SK-N-SH (cell line): ENCODE measurements around the gene LRRC8E. TPM values are rescaled to one million over a fixed set of nuclear protein-coding genes. Genes with fewer than 3 reads are reported as not detected.

Source experiments
- CTCF ChIA-PET: fragments of 300-600, 350-600 bp; formaldehyde crosslinking; extraction: SDS; loops from one replicate; lab custom pipeline; 2021; lab: Yijun Ruan, JAX
- POLR2A ChIA-PET: fragments of 350-600 bp; sonication (Branson Sonifier 250); formaldehyde crosslinking; extraction: SDS; loops from one replicate; lab custom pipeline; 2020; ENCODE audit warnings: antibody characterized with exemption, inconsistent platforms; lab: Yijun Ruan, JAX
- DNase-seq: peaks from one replicate; pipeline ENCODE4 v3.0.0; 2012
- H2AFZ ChIP-seq: fragments of 200-600 bp; sonication (generic); 2 replicates; pipeline ENCODE4 v1.8.1; 2016; ENCODE audit warnings: antibody characterized with exemption, mild to moderate bottlenecking, low read depth
- H3F3A ChIP-seq: fragments of 200-600 bp; sonication (generic); replicated peaks from 2 replicates; pipeline ENCODE3; 2016; ENCODE audit warnings: antibody characterized with exemption, mild to moderate bottlenecking; ENCODE audit not compliant: insufficient read depth
- H3K27ac ChIP-seq, 2 experiments: fragments of 200-500 bp in 1 of 2; fragments of 200-600 bp in 1 of 2; sonication (Bioruptor generic) in 1 of 2; sonication (generic), shearing (Covaris generic) in 1 of 2; 2 replicates each; pipeline versions ENCODE4 v1.5.1 to v1.6.1; 2014 to 2016; ENCODE audit warnings: low read depth in 2 of 2, inconsistent platforms in 1 of 2, low read length in 1 of 2, mild to moderate bottlenecking in 1 of 2, mixed read lengths in 1 of 2
- H3K27me3 ChIP-seq: fragments of 200-600 bp; sonication (generic), shearing (Covaris generic); 2 replicates; pipeline ENCODE4 v1.6.1; 2016; ENCODE audit warnings: mixed run types; ENCODE audit not compliant: insufficient read depth
- H3K36me3 ChIP-seq, 2 experiments: fragments of 200-500 bp in 1 of 2; fragments of 200-600 bp in 1 of 2; sonication (Bioruptor generic) in 1 of 2; sonication (generic) in 1 of 2; replicated peaks in 1 of 2; 2 replicates each; pipeline versions ENCODE3 to v1.5.1; 2014 to 2016; ENCODE audit warnings: low read length in 1 of 2, mild to moderate bottlenecking in 1 of 2; ENCODE audit not compliant: insufficient read depth in 2 of 2, control insufficient read depth in 1 of 2
- H3K4me1 ChIP-seq, 2 experiments: fragments of 200-500 bp in 1 of 2; fragments of 200-600 bp in 1 of 2; sonication (Bioruptor generic) in 1 of 2; sonication (generic), shearing (Covaris generic) in 1 of 2; 2 replicates each; pipeline versions ENCODE4 v1.5.1 to v1.6.1; 2014 to 2016; ENCODE audit warnings: low read depth in 1 of 2, low read length in 1 of 2, mixed run types in 1 of 2; ENCODE audit not compliant: insufficient read depth in 2 of 2, control insufficient read depth in 1 of 2
- H3K4me2 ChIP-seq: fragments of 200-600 bp; sonication (generic), shearing (Covaris generic); 2 replicates; pipeline ENCODE4 v1.6.1; 2017; ENCODE audit warnings: mixed run types
- H3K4me3 ChIP-seq, 2 experiments: fragments of 200-500 bp in 1 of 2; fragments of 200-600 bp in 1 of 2; sonication (Bioruptor generic) in 1 of 2; sonication (generic), shearing (Covaris generic) in 1 of 2; 2 replicates each; pipeline versions ENCODE4 v1.5.1 to v1.8.1; 2014 to 2016; ENCODE audit warnings: low read depth in 2 of 2, inconsistent platforms in 1 of 2, low read length in 1 of 2, mild to moderate bottlenecking in 1 of 2, mixed read lengths in 1 of 2, moderate library complexity in 1 of 2
- H3K79me2 ChIP-seq: fragments of 200-600 bp; sonication (generic); 2 replicates; pipeline ENCODE4 v1.8.1; 2017; ENCODE audit warnings: mild to moderate bottlenecking; ENCODE audit not compliant: insufficient read depth
- H3K9ac ChIP-seq: fragments of 200-600 bp; sonication (generic); 2 replicates; pipeline ENCODE4 v1.6.1; 2017; ENCODE audit warnings: mixed run types
- H3K9me2 ChIP-seq: fragments of 200-600 bp; sonication (generic); 2 replicates; pipeline ENCODE4 v1.6.1; 2017; ENCODE audit warnings: mixed run types
- H3K9me3 ChIP-seq: fragments of 200-600 bp; sonication (generic); 2 replicates; pipeline ENCODE4 v1.6.1; 2017; ENCODE audit warnings: mixed run types, mild to moderate bottlenecking, moderate library complexity
- H4K20me1 ChIP-seq: fragments of 200-600 bp; sonication (generic); 2 replicates; pipeline ENCODE4 v1.6.1; 2017; ENCODE audit warnings: mild to moderate bottlenecking, mixed run types; ENCODE audit not compliant: insufficient read depth
- CHD2 ChIP-seq: fragments of 150-350 bp; IDR thresholded peaks from 2 replicates; pipeline ENCODE4 v1.6.1; 2018; ENCODE audit warnings: low read length; ENCODE audit not compliant: partially characterized antibody
- EP300 ChIP-seq, 2 experiments: IDR thresholded peaks; 2 replicates each; pipeline versions ENCODE4 v1.4.0 to v1.6.1; 2012; ENCODE audit warnings: borderline replicate concordance in 1 of 2, low read depth in 1 of 2, low read length in 1 of 2
- FOSL2 ChIP-seq: IDR thresholded peaks from 2 replicates; pipeline ENCODE4 v1.4.0; 2012; ENCODE audit warnings: low read depth, mild to moderate bottlenecking, moderate library complexity, borderline replicate concordance
- FOXJ3 ChIP-seq: sonication (generic); formaldehyde crosslinking; IDR thresholded peaks from 2 replicates; pipeline ENCODE4 v1.5.1; 2020; ENCODE audit warnings: mild to moderate bottlenecking, missing genetic modification reagents
- FOXM1 ChIP-seq: IDR thresholded peaks from 2 replicates; pipeline ENCODE4 v1.4.0; 2012; ENCODE audit warnings: low read depth, mild to moderate bottlenecking
- GABPA ChIP-seq: IDR thresholded peaks from 2 replicates; pipeline ENCODE4 v1.4.0; 2012; ENCODE audit warnings: low read depth, mild to moderate bottlenecking
- IRF3 ChIP-seq: fragments of 150-350 bp; IDR thresholded peaks from 2 replicates; pipeline ENCODE4 v1.6.1; 2016; ENCODE audit warnings: mild to moderate bottlenecking, low read depth, low read length
- MAX ChIP-seq: IDR thresholded peaks from 2 replicates; pipeline ENCODE4 v1.4.0; 2012; ENCODE audit warnings: low read depth
- MEF2A ChIP-seq: IDR thresholded peaks from 2 replicates; pipeline ENCODE4 v1.4.0; 2012; ENCODE audit warnings: low read depth, borderline replicate concordance
- PBX3 ChIP-seq: IDR thresholded peaks from 2 replicates; pipeline ENCODE4; 2012
- REST ChIP-seq: IDR thresholded peaks from 2 replicates; pipeline ENCODE4 v1.6.1; 2012; ENCODE audit warnings: mild to moderate bottlenecking, low read depth, low read length, moderate library complexity
- SIN3A ChIP-seq: IDR thresholded peaks from 2 replicates; pipeline ENCODE4 v1.6.1; 2012; ENCODE audit warnings: low read depth, mild to moderate bottlenecking, low read length, moderate library complexity, borderline replicate concordance
- USF2 ChIP-seq: fragments of 150-350 bp; IDR thresholded peaks from 2 replicates; pipeline ENCODE4 v1.6.1; 2017; ENCODE audit warnings: antibody characterized with exemption, low read length, low read depth, borderline replicate concordance
- WGBS: methylation state at CpG from one replicate; pipeline ENCODE4 v1.1.6; 2017; ENCODE audit warnings: low lambda C conversion rate; 5-methylcytosine and 5-hydroxymethylcytosine counted together
- polyA plus RNA-seq, 3 experiments: library from polyadenylated mRNA; depleted of rRNA; stranded (reverse); fragments of >200 nt; gene quantifications; 2 replicates each; pipeline ENCODE4 v1.2.3, GENCODE V29; 2012

LRRC8E gene
- polyA plus RNA-seq, 1 of the 3 experiments (the other 2 are of a cell fraction) = 0.02 TPM

GRCh38 chr19:7900401-7900870 is 12.1 kb downstream of the LRRC8E start:
- CTCF ChIA-PET = interaction anchor here (0.5 to 1.6 kb wide), 4 partner anchors 13 to 47 kb away, joined by 3 to 12 read pairs (median 4); no protein-coding TSS in a partner anchor
- Histone ChIP-seq H3K4me2 (no peak overlapping the region), H3K4me3 (no peak overlapping the region), H3K36me3 (peaks cover 0 to 3% of the 10 kb centered on the region in 2 experiments), H2AFZ (no peak overlapping the region), H3K9ac (no peak overlapping the region), H3K27me3 (no peaks in the 10 kb centered on the region), H3K9me3 (no peaks in the 10 kb centered on the region), H3K27ac (no peak overlapping the region), H3F3A (no peaks in the 10 kb centered on the region), H3K79me2 (peaks cover 14% of the 10 kb centered on the region), H4K20me1 (peaks cover 11% of the 10 kb centered on the region), H3K4me1 (peaks cover 0 to 19% of the 10 kb centered on the region in 2 experiments; a peak in 2 of 4 replicates), H3K9me2 (no peaks in the 10 kb centered on the region)
- TF ChIP-seq PBX3 (no peak), IRF3 (no peak), FOSL2 (no peak)
- POLR2A ChIA-PET = no interaction called here
- WGBS = 84% methylated on average over 16 of the region's 21 CpGs
- DNase-seq = no peak

- Histone ChIP-seq H3K79me2 (peaks cover 19% of the 10 kb centered on the region), H4K20me1 (peaks cover 16% of the 10 kb centered on the region), H3K4me2 (no peak overlapping the region), H3K9me3 (no peaks in the 10 kb centered on the region), H3K4me1 (peaks cover 0 to 19% of the 10 kb centered on the region in 2 experiments; a peak in 2 of 4 replicates), H3F3A (no peaks in the 10 kb centered on the region), H3K36me3 (peaks cover 0 to 3% of the 10 kb centered on the region in 2 experiments), H3K9ac (no peak overlapping the region), H3K9me2 (no peaks in the 10 kb centered on the region), H3K4me3 (no peak overlapping the region), H3K27me3 (no peaks in the 10 kb centered on the region), H3K27ac (no peak overlapping the region), H2AFZ (no peak overlapping the region)
- CTCF ChIA-PET = interaction anchor here (0.5 to 1.6 kb wide), 3 partner anchors 22 to 48 kb away, joined by 4 to 12 read pairs (median 4); no protein-coding TSS in a partner anchor
- POLR2A ChIA-PET = interaction anchor here (1.1 kb wide), 1 partner anchor 16 kb away, joined by 3 read pairs; no protein-coding TSS in a partner anchor
- WGBS = 100% methylated on average over 2 of the region's 3 CpGs
- TF ChIP-seq MEF2A (no peak), FOXM1 (no peak), REST (no peak), SIN3A (no peak), FOXJ3 (CRISPR knock-in tag) (no peak), GABPA (no peak), CHD2 (no peak), EP300 (IDR thresholded peaks at IDR 0.05; ENCODE audit: borderline replicate concordance in 1 of 2, low read depth in 1 of 2, low read length in 1 of 2) (no peak), USF2 (no peak), MAX (no peak)
- no peak for DNase-seq
Observed at GRCh38 chr19:7900931-7901330, 12.6 kb downstream of the LRRC8E start.
